H1 (cell line): Measurements from ENCODE around the gene C2CD3.
"Not testable (repeated sequence)": the region's sequence is repeated elsewhere in the genome, so short reads cannot be mapped to it uniquely, and the experiment has no call there.

Source experiments
- CTCF ChIP-seq, 3 experiments: IDR thresholded peaks; 1 replicate in 2 of 3; 2 replicates in 1 of 3; pipeline versions ENCODE4 v1.5.1 to v1.6.1; 2011; ENCODE audit warnings: low read length in 3 of 3, mild to moderate bottlenecking in 3 of 3, inconsistent platforms in 2 of 3, low read depth in 1 of 3, moderate library complexity in 1 of 3; ENCODE audit not compliant: insufficient read depth in 1 of 3; ENCODE audit errors: control extremely low read depth in 1 of 3
- EZH2 ChIP-seq: fragments of 200-600 bp; sonication (generic); IDR thresholded peaks from 2 replicates; pipeline ENCODE4 v1.7.1; 2012; ENCODE audit warnings: low read depth, mild to moderate bottlenecking, moderate library complexity, low read length, inconsistent platforms; ENCODE audit not compliant: severe bottlenecking
- GTF2F1 ChIP-seq: IDR thresholded peaks from 2 replicates; pipeline ENCODE4 v1.6.1; 2012; ENCODE audit warnings: low read depth, low read length, improper control_type of control experiment, borderline replicate concordance
- NRF1 ChIP-seq: IDR thresholded peaks from 2 replicates; pipeline ENCODE4 v1.6.1; 2011; ENCODE audit warnings: mild to moderate bottlenecking, low read depth, low read length, improper control_type of control experiment
- POLR2A ChIP-seq, 2 experiments: IDR thresholded peaks; 1 replicate in 1 of 2; 2 replicates in 1 of 2; pipeline ENCODE4 v1.6.1; 2011; ENCODE audit warnings: low read depth in 2 of 2, low read length in 2 of 2, mild to moderate bottlenecking in 2 of 2; ENCODE audit errors: control extremely low read depth in 1 of 2
- POLR2AphosphoS5 ChIP-seq: IDR thresholded peaks from 2 replicates; pipeline ENCODE4 v1.6.1; 2011; ENCODE audit warnings: low read depth, low read length
- SIN3A ChIP-seq, 2 experiments: IDR thresholded peaks in 1 of 2; conservative IDR thresholded peaks in 1 of 2; 2 replicates each; pipeline ENCODE4 v1.6.1; 2011 to 2012; ENCODE audit warnings: low read length in 2 of 2, improper control_type of control experiment in 1 of 2, low read depth in 1 of 2, mild to moderate bottlenecking in 1 of 2
- YY1 ChIP-seq: IDR thresholded peaks from 2 replicates; pipeline ENCODE4 v1.6.1; 2011; ENCODE audit warnings: low read depth, mild to moderate bottlenecking, low read length
- TF ChIP-seq, protein P1 (sequence below): IDR thresholded peaks from 2 replicates; pipeline ENCODE4 v1.6.1; 2011; ENCODE audit warnings: low read length, improper control_type of control experiment

DNA sequence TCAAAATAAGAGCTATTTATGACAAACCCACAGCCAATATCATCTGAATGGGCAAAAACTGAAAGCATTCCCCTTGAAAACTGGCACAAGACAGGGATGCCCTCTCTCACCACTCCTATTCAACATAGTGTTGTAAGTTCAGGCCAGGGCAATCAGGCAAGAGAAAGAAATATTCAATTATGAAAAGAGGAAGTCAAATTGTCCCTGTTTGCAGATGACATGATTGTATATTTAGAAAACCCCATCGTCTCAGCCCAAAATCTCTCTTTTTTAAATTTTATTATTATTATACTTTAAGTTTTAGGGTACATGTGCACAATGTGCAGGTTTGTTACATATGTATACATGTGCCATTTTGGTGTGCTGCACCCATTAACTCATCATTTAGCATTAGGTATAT is 107.2 kb downstream of the C2CD3 start:
- not testable (repeated sequence) for TF ChIP-seq CTCF (IDR thresholded peaks at IDR 0.05; ENCODE audit: control extremely low read depth in 1 of 3, insufficient read depth in 1 of 3, low read depth in 1 of 3, low read length in 3 of 3); POLR2A (IDR thresholded peaks at IDR 0.05; ENCODE audit: control extremely low read depth in 1 of 2, low read depth in 2 of 2, low read length in 2 of 2); GTF2F1; EZH2; POLR2AphosphoS5; SIN3A (conservative IDR thresholded peaks at IDR 0.05 in 1 of 2, IDR thresholded peaks at IDR 0.05 in 1 of 2; ENCODE audit: low read depth in 1 of 2, low read length in 2 of 2); NRF1; YY1
- TF ChIP-seq, protein P1, sequence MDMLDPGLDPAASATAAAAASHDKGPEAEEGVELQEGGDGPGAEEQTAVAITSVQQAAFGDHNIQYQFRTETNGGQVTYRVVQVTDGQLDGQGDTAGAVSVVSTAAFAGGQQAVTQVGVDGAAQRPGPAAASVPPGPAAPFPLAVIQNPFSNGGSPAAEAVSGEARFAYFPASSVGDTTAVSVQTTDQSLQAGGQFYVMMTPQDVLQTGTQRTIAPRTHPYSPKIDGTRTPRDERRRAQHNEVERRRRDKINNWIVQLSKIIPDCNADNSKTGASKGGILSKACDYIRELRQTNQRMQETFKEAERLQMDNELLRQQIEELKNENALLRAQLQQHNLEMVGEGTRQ = not testable (repeated sequence)
